HepG2 (cell line): ENCODE measurements around the gene PPP1CB. TPM values are rescaled to one million over a fixed set of nuclear protein-coding genes. Genes with fewer than 3 reads are reported as not detected.

Experiments used
- BHLHE40 ChIP-seq: IDR thresholded peaks from 2 replicates; pipeline ENCODE4 v1.6.1; 2011; ENCODE audit warnings: low read length, improper control_type of control experiment
- FOXP1 ChIP-seq, 2 experiments: fragments of 450-650 bp in 1 of 2; IDR thresholded peaks; 2 replicates each; pipeline ENCODE4 v1.6.1; 2017 to 2018; ENCODE audit warnings: antibody characterized with exemption in 1 of 2
- KLF9 ChIP-seq: IDR thresholded peaks from 2 replicates; pipeline ENCODE4 v1.6.1; 2016; ENCODE audit warnings: low read depth
- KMT2B ChIP-seq: IDR thresholded peaks from 2 replicates; pipeline ENCODE4 v1.6.1; 2016; ENCODE audit warnings: missing genetic modification reagents, missing compliant biosample characterization
- MZF1 ChIP-seq: sonication (generic); formaldehyde crosslinking; IDR thresholded peaks from 2 replicates; pipeline ENCODE4 v1.8.1; 2023; ENCODE audit warnings: mild to moderate bottlenecking, missing genetic modification reagents, borderline replicate concordance
- NFATC3 ChIP-seq: sonication (generic); formaldehyde crosslinking; IDR thresholded peaks from 2 replicates; pipeline ENCODE4 v1.5.1; 2020; ENCODE audit warnings: mild to moderate bottlenecking, missing genetic modification reagents
- ONECUT2 ChIP-seq: sonication (generic); formaldehyde crosslinking; IDR thresholded peaks from 2 replicates; pipeline ENCODE4 v1.4.0; 2020; ENCODE audit warnings: missing genetic modification reagents
- SAP130 ChIP-seq: IDR thresholded peaks from 2 replicates; pipeline ENCODE4 v1.6.1; 2016; ENCODE audit warnings: low read depth
- SOX5 ChIP-seq: IDR thresholded peaks from 2 replicates; pipeline ENCODE4 v1.6.1; 2016; ENCODE audit warnings: borderline replicate concordance
- THYN1 ChIP-seq: sonication (generic); formaldehyde crosslinking; IDR thresholded peaks from 2 replicates; pipeline ENCODE4 v1.8.1; 2023; ENCODE audit warnings: low read depth, mild to moderate bottlenecking, moderate library complexity, missing genetic modification reagents, borderline replicate concordance
- WIZ ChIP-seq: sonication (generic); formaldehyde crosslinking; IDR thresholded peaks from 2 replicates; pipeline ENCODE4 v1.5.1; 2020; ENCODE audit warnings: mild to moderate bottlenecking, missing genetic modification reagents
- ZBTB7B ChIP-seq: sonication (generic); formaldehyde crosslinking; IDR thresholded peaks from 2 replicates; pipeline ENCODE4 v1.4.0; 2020; ENCODE audit warnings: missing genetic modification reagents
- ZNF670 ChIP-seq: sonication (generic); formaldehyde crosslinking; IDR thresholded peaks from 2 replicates; pipeline ENCODE4 v1.8.0; 2022; ENCODE audit warnings: mild to moderate bottlenecking, missing genetic modification reagents, borderline replicate concordance
- polyA plus RNA-seq, 8 experiments: library from polyadenylated mRNA; depleted of rRNA in 3 of 8; stranded (reverse) in 7 of 8; unstranded in 1 of 8; fragments of >200 nt; fragmentation: Illumina TruSeq in 4 of 8; extraction: Trizol in 4 of 8; gene quantifications; 2 replicates each; pipeline versions ENCODE4 v1.2.1 to v1.2.3, GENCODE V29; 2011 to 2016; ENCODE audit warnings: low read depth in 4 of 8, missing spikeins in 1 of 8, mixed read lengths in 1 of 8; ENCODE audit not compliant: insufficient read depth in 1 of 8
- total RNA-seq, 5 experiments: library from RNA; depleted of rRNA; stranded (reverse); fragments of >200 nt; fragmentation: Illumina TruSeq; extraction: Trizol; gene quantifications; 2 replicates each; pipeline ENCODE4 v1.2.3, GENCODE V29; 2016; ENCODE audit warnings: low read depth in 1 of 5
- TF ChIP-seq, protein P1 (sequence below): IDR thresholded peaks from 2 replicates; pipeline ENCODE4 v1.6.1; 2018; ENCODE audit warnings: missing genetic modification reagents
- TF ChIP-seq, protein P2 (sequence below): IDR thresholded peaks from 2 replicates; pipeline ENCODE4 v1.6.1; 2012; ENCODE audit warnings: low read length, improper control_type of control experiment
- TF ChIP-seq, protein P3 (sequence below), 2 experiments: sonication (generic) in 1 of 2; formaldehyde crosslinking in 1 of 2; IDR thresholded peaks; 2 replicates each; pipeline versions ENCODE4 v1.4.0 to v1.6.1; 2016 to 2020; ENCODE audit warnings: borderline replicate concordance in 1 of 2, low read depth in 1 of 2, mild to moderate bottlenecking in 1 of 2, missing genetic modification reagents in 1 of 2
- TF ChIP-seq, protein P4 (sequence below): sonication (generic); formaldehyde crosslinking; IDR thresholded peaks from 2 replicates; pipeline ENCODE4 v1.4.0; 2020; ENCODE audit warnings: low read depth, mild to moderate bottlenecking, missing genetic modification reagents

The PPP1CB gene
- total and polyA plus RNA-seq, 2 of the 13 experiments (the other 11 are each of a cell fraction or from before 2014, with no cell fraction given) = 46.9 to 109 TPM

DNA sequence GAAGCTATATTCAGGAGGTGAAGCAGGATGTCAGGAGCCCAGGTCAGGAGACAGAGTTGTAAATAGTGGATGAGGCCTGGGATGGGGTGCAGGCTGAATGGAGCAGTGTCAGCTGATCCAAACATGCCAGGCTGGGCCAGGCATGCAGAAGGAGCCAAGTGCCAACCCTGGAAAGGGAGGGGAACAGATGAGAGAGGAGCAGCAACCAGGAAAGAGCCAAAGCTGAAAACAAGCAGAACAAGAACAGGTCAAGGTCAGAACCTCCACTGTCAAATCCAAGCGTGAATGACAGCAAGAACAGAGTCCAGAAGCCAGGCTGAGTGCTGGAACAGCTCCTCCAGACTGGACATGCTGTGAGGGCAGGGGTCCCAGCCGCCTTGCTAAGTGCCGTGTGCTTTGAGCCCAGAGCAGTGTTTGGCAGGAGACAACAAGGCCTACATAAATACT lies 49.2 kb upstream of the PPP1CB start (continued):
- TF ChIP-seq KMT2B (CRISPR knock-in tag) = no peak
- TF ChIP-seq BHLHE40 = no peak
- TF ChIP-seq FOXP1 (IDR thresholded peaks at IDR 0.05) = no peak
- TF ChIP-seq FOXP1 (CRISPR knock-in tag; IDR thresholded peaks at IDR 0.05) = 0 out of 2 replicates have a peak, but pooled peaks have one; percentile 5
- TF ChIP-seq ZBTB7B = no peak
- TF ChIP-seq, protein P1, sequence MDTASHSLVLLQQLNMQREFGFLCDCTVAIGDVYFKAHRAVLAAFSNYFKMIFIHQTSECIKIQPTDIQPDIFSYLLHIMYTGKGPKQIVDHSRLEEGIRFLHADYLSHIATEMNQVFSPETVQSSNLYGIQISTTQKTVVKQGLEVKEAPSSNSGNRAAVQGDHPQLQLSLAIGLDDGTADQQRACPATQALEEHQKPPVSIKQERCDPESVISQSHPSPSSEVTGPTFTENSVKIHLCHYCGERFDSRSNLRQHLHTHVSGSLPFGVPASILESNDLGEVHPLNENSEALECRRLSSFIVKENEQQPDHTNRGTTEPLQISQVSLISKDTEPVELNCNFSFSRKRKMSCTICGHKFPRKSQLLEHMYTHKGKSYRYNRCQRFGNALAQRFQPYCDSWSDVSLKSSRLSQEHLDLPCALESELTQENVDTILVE (CRISPR knock-in tag) = no peak
- TF ChIP-seq SOX5 (CRISPR knock-in tag) = peak; percentile 66; the same call in 1 of the 2 replicates
- TF ChIP-seq, protein P2, sequence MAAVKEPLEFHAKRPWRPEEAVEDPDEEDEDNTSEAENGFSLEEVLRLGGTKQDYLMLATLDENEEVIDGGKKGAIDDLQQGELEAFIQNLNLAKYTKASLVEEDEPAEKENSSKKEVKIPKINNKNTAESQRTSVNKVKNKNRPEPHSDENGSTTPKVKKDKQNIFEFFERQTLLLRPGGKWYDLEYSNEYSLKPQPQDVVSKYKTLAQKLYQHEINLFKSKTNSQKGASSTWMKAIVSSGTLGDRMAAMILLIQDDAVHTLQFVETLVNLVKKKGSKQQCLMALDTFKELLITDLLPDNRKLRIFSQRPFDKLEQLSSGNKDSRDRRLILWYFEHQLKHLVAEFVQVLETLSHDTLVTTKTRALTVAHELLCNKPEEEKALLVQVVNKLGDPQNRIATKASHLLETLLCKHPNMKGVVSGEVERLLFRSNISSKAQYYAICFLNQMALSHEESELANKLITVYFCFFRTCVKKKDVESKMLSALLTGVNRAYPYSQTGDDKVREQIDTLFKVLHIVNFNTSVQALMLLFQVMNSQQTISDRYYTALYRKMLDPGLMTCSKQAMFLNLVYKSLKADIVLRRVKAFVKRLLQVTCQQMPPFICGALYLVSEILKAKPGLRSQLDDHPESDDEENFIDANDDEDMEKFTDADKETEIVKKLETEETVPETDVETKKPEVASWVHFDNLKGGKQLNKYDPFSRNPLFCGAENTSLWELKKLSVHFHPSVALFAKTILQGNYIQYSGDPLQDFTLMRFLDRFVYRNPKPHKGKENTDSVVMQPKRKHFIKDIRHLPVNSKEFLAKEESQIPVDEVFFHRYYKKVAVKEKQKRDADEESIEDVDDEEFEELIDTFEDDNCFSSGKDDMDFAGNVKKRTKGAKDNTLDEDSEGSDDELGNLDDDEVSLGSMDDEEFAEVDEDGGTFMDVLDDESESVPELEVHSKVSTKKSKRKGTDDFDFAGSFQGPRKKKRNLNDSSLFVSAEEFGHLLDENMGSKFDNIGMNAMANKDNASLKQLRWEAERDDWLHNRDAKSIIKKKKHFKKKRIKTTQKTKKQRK = no peak
- no peak for TF ChIP-seq ZNF670 (CRISPR knock-in tag)
- no peak for TF ChIP-seq MZF1 (CRISPR knock-in tag)
- no peak for TF ChIP-seq ONECUT2 (CRISPR knock-in tag)
- TF ChIP-seq, protein P3, sequence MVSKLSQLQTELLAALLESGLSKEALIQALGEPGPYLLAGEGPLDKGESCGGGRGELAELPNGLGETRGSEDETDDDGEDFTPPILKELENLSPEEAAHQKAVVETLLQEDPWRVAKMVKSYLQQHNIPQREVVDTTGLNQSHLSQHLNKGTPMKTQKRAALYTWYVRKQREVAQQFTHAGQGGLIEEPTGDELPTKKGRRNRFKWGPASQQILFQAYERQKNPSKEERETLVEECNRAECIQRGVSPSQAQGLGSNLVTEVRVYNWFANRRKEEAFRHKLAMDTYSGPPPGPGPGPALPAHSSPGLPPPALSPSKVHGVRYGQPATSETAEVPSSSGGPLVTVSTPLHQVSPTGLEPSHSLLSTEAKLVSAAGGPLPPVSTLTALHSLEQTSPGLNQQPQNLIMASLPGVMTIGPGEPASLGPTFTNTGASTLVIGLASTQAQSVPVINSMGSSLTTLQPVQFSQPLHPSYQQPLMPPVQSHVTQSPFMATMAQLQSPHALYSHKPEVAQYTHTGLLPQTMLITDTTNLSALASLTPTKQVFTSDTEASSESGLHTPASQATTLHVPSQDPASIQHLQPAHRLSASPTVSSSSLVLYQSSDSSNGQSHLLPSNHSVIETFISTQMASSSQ (IDR thresholded peaks at IDR 0.05; ENCODE audit: low read depth) = no peak
- TF ChIP-seq, protein P3 (CRISPR knock-in tag; IDR thresholded peaks at IDR 0.05; ENCODE audit: borderline replicate concordance) = no peak
- TF ChIP-seq, protein P4, sequence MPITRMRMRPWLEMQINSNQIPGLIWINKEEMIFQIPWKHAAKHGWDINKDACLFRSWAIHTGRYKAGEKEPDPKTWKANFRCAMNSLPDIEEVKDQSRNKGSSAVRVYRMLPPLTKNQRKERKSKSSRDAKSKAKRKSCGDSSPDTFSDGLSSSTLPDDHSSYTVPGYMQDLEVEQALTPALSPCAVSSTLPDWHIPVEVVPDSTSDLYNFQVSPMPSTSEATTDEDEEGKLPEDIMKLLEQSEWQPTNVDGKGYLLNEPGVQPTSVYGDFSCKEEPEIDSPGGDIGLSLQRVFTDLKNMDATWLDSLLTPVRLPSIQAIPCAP (CRISPR knock-in tag) = no peak
- TF ChIP-seq SAP130 (CRISPR knock-in tag) = peak; percentile 74
- no peak for TF ChIP-seq NFATC3 (CRISPR knock-in tag)
- TF ChIP-seq WIZ = no peak
- TF ChIP-seq KLF9 = no peak
- TF ChIP-seq THYN1 (CRISPR knock-in tag) = no peak
